Activated CD4-positive, alpha-beta T cell treated with anti-CD3 and anti-CD28 coated beads, Interleukin-2, amount 50 U/mL, for 48 hours (primary cell): ENCODE results near the gene GALR3.
A peak's percentile ranks its signal among the peaks of the same experiment; 100 is the strongest.

Experiments used
- DNase-seq, 2 experiments: peaks; one replicate each; pipeline ENCODE4 v3.0.0-alpha.2; 2020

GALR3 gene

GRCh38 chr22:37824674-37825641, 1.8 kb downstream of the GALR3 start:
- peak; percentile 31 to 38 for DNase-seq

GRCh38 chr22:37827056-37827455, 3.9 kb downstream of the GALR3 start:
- no peak for DNase-seq

DNA sequence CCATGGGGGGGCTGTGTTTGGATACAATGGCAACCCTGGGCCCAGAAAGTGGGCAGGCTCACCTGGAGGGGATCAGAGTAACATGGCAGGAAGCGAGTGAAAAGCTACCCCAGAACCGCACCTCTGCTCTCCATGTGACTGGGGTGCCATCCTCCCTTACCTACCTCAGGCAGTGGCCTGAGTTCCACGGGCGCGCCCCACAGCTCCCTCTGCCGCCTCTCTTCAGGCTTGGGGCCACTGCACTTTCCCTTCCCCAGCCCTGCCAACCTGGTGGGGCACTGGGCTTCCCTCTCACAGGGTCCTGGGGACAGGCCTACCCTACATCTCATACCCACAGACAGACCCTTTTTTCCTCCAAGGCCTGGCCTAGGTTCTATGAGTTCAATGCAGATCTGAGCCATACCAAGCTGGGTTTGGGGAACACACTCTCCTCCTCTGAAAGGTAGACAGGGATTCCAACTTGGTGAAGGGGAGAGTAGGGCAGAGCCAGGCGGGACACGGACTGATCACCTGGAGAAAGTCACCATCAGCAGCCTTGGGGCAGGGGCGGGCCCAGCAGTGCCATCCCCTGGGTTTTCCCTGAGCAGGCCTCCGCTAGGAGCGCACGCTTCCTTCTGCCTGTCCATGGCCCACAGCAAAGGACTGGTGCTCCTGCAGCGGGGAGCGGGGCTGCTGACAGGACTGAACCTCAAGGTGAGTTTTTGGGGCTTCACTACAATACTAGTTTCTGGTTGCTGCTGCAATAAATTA, 7.1 kb downstream of the GALR3 start:
- no peak for DNase-seq

DNA sequence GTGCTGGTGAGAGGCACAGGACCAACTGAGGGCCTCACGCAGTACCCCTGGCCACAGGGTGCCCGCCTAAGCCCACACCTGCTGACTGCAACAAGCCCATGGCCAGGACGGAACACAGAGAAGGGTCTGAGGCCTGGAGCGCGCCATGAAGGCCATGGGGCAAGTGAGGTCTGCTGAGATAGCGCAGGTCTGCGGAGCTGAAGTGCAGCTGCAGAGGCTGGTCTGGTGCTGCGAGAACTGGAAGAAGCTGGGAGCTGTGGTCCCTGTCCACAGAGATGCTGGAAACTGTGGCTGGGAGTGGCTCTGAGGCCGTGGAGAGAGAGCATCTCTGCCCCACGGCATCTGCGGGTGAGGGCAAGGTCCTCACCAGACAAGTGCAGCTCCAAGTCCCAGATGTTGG, 8.3 kb downstream of the GALR3 start:
- no peak for DNase-seq

DNA sequence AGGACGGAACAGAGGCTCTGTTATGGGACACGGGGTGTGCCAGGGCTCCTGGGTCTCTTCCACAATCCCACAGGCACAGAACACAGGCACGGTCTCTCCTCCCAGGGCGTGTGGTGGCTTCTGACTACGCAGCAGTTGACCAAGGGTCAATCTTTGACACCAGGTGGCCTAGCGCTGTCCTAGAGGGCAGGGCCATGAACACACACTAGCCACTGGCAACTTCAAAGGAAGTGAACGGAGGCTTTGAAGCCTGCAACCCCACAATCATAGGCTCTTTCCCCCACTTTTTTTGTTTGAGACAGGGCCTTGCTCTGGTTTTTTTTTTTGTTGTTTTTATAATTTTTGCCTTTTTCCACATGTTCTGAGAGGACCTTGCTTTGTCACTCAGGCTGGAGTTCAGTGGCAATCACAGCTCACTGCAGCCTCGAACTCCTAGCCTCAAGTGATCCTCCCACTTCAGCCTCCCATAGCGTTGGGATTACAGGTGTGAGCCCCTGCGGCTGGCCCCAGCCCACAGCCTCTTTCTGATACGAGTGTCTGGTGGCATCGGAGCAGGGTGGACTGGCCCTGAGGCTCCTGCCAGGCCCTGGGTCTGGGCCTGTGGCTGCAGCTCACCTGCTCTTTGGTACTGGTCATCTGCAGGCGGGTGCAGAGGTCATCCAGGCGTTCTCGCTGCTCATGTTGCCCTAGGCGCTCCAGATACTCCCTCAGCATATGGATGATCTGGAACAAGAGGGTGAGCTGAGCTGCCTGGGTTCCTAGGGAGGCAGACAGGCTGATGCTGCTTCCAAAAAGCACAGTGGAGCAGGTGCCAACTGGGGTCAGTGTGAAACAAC, 9.1 kb downstream of the GALR3 start:
- DNase-seq: no peak

DNA sequence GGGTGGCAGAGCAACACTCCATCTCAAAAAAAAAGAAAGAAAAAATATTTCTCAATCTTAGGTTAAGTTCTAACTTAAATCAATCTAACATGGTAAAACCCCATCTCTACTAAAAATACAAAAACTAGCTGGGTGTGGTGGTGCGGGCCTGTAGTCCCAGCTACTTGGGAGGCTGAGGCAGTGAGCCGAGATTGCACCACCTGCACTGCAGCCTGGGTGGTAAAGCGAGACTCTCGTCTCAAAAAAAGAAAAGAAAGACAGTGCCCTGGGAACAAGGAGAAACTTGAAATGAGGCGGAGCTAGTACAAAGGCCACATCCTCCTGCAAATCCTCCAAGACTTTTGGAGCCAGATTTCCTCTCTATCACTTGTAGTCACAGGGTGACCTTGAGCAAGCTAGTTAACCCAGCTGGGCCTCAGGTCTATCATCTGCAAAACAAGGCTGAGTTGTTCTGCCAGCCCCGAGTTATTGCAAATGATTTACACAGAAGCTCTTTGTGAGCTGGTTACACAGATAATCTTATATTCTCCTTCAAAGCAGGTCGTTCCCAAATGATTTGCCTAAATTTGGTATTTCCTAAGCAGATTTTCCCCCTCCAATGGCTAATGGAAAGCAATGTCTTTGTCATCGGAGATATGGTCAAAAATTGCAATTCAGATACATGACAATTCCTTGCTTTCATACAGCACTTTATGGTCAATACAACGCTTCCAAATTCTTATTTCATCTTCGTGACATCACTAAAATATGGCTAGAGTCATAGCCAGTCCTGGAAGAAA, 19.0 kb downstream of the GALR3 start:
- no peak for DNase-seq

DNA sequence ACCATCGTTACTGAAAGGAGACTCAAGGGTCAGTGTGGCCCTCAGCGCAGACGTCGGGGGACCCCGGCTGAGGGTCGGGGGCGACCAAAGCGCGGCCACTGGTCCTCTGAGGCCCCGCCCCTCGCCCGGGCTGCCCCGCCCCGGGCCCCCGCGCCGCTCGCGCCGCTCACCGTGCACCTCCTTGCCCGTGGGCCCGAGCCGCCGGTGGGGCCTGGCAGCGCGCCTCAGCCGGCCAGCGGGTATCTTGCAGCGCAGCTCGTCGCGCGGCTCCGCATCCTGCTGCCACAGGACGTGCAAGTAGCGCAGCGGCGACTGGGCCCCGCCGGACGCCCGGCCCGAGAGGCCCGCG, 20.5 kb downstream of the GALR3 start:
- DNase-seq: peak; percentile 59 to 60

GRCh38 chr22:37844904-37845329, 21.7 kb downstream of the GALR3 start:
- DNase-seq: no peak

GRCh38 chr22:37846433-37846832, 23.3 kb downstream of the GALR3 start:
- DNase-seq: no peak

- DNase-seq: peak in 1 of 2 experiments; percentile 25
These were observed 25.5 kb downstream of the GALR3 start for GRCh38 chr22:37848587-37849088.

- DNase-seq: peak; percentile 88 to 92
These were observed 26.0 kb downstream of the GALR3 start, which contains the start of gene EIF3L for GRCh38 chr22:37849089-37849751. Gene EIF3L, plus strand, starts transcription at chr22:37849419. Its CDS starts 31 bp downstream, at chr22:37849450.

DNA sequence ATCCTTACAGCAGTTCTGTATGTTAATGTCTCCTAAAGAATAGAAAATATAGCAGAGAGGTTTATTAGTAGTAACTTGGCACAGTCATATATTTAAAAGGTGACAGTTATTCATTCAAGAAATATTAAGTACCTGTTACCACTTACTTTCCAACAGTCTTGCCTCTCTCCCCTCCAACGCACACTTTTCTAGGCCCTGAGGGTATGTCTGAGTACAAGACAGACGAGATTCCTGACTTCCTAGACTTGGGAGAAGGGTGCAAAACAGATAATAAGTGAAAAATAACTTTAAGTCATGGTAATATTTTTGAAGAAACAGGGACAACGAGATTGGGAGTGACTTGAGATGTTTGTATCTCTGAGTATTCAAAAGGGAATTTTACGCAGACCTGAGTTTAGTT, 27.6 kb downstream of the GALR3 start:
- DNase-seq: no peak

GRCh38 chr22:37852418-37852817, 29.2 kb downstream of the GALR3 start:
- no peak for DNase-seq

- no peak for DNase-seq
These were observed 31.8 kb downstream of the GALR3 start for GRCh38 chr22:37854946-37855345.

DNA sequence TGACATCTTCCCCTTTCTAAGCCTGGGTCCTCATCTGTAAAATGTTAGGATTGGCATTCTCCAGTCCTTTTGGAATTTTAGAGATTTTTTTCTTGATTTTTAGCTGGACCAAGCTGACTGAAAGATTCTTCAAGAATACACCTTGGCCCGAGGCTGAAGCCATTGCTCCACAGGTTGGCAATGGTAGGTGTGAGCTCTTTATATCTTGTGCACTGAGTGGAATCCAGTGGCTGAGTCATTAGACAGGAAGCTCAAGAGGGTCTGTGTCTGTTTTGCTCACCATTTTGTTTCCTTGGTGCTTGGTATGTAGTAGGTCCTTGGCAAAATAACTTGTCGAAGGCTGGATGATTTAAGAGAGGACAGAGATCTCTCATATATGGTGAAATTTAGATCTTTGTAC, 32.3 kb downstream of the GALR3 start:
- DNase-seq: no peak

DNA sequence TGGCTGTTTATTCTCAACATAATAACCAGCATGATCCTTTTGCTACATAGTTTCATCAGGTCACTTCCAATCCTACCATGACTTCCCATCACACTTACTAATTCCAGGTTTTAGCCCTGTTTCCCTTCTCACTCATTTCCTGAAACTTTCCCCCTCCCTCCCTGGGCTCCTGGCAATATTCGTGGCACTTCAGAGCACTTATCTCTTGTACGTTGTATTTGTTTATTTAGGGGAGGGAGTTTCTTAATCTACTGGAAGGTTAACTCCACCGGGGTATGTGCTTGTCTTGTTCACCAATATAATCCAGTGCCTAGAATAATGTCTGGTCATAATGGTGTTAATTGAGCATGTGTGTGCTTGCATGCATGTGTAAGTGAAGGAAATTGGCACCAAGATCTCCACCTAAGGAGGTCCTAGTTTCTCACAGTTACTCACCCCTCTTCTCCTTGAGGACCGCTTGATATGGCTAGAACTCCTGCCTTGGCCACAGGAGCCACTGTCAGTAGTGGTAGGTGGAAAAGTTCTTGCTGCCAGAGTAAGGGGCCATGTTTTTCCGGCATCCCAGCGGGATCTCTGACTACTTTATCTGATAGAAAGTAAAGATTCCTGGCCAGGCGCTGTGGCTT, 37.7 kb downstream of the GALR3 start:
- no peak for DNase-seq

DNA sequence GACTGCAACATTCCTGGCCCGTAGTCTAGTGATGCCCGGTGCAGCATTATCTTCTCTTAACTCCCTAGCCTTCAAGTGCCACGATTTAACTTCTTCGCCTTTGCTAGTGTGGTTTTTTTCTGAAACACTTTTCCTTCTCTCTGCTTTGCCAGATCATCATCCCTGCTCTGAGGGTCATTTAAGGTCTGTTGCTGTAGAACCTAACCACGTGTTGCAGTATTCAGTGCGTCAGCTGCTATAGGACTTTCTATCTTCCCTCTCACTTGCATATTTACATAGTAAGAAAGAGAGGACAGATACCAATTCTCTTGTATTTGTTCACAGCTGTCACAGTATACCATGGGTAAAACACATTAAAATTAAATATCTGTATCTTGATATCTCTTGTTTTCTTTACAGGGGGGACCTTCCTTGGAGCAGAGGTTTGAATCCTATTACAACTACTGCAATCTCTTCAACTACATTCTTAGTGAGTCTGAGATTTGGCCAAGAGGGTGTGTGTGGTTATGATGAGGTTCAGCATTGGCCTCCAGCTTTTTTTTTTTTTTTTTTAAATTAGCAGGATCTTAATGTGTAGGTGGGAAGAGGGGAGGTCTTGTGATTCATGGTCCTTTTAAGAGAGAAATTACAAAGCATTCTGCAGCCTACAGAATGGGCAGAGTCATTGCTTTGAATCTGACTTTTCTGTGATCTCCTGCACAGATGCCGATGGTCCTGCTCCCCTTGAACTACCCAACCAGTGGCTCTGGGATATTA, 39.6 kb downstream of the GALR3 start:
- DNase-seq: no peak

GRCh38 chr22:37865510-37865909, 42.3 kb downstream of the GALR3 start:
- DNase-seq: no peak

- DNase-seq: no peak
These were observed 47.1 kb downstream of the GALR3 start for GRCh38 chr22:37870273-37870672.
